ENCODE measurements around the gene GPALPP1.

DNA sequence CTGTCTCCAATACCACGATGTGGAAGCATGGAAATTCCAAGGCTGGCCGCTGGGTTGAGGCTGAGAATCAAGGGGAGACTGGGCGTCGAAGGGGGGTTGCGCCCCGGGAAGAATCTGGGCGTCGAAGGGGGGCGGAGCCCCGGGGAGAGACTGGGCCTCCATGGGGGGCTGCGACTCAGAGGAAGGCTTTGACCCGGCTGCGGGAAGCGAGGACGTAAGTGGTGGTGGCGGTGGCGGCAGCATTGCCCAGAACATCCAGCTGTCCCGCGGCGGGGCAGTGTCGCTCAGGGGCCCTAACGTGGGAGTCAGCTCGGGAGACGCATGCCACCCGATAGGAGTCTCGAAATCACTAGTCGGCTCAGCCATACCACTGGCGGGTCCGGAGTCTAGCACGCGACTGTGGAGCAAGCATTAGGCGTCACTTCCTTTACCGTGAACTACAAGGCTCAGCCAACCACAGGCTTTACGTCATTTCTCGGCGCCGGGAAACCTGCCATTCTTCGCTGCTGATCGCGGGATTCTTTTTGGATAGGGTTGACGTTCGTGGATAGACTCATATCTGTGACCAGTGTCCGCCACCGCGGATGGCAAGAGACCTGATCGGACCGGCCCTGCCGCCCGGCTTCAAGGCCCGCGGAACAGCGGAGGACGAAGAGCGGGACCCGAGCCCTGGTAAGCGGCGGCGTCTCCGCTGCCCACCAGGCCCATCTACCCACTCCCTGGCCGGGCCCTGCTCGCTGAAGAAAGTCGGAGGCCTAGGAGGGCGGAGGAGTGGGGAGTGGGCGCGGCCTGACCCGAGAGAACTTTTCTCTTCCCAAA, at the start of gene GPALPP1, which contains the start of gene NUFIP1:
- TF ChIP-seq, protein P1, sequence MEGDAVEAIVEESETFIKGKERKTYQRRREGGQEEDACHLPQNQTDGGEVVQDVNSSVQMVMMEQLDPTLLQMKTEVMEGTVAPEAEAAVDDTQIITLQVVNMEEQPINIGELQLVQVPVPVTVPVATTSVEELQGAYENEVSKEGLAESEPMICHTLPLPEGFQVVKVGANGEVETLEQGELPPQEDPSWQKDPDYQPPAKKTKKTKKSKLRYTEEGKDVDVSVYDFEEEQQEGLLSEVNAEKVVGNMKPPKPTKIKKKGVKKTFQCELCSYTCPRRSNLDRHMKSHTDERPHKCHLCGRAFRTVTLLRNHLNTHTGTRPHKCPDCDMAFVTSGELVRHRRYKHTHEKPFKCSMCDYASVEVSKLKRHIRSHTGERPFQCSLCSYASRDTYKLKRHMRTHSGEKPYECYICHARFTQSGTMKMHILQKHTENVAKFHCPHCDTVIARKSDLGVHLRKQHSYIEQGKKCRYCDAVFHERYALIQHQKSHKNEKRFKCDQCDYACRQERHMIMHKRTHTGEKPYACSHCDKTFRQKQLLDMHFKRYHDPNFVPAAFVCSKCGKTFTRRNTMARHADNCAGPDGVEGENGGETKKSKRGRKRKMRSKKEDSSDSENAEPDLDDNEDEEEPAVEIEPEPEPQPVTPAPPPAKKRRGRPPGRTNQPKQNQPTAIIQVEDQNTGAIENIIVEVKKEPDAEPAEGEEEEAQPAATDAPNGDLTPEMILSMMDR (IDR thresholded peaks at IDR 0.05) = no peak
- no peak for TF ChIP-seq EZH2 (IDR thresholded peaks at IDR 0.05; ENCODE audit: borderline replicate concordance, insufficient read depth, low read depth, low read length, poor library complexity, severe bottlenecking)

Measured in B cell (primary cell).